NCI-H1930 (cell line): ENCODE measurements around the gene SYCP1.
"Not testable (repeated sequence)": the region's sequence is repeated elsewhere in the genome, so short reads cannot be mapped to it uniquely, and the experiment has no call there.

Source experiments
- DNase-seq, 2 experiments: peaks; one replicate each; lab custom pipeline; 2025; lab: John Stamatoyannopoulos, UW

The SYCP1 gene

DNA sequence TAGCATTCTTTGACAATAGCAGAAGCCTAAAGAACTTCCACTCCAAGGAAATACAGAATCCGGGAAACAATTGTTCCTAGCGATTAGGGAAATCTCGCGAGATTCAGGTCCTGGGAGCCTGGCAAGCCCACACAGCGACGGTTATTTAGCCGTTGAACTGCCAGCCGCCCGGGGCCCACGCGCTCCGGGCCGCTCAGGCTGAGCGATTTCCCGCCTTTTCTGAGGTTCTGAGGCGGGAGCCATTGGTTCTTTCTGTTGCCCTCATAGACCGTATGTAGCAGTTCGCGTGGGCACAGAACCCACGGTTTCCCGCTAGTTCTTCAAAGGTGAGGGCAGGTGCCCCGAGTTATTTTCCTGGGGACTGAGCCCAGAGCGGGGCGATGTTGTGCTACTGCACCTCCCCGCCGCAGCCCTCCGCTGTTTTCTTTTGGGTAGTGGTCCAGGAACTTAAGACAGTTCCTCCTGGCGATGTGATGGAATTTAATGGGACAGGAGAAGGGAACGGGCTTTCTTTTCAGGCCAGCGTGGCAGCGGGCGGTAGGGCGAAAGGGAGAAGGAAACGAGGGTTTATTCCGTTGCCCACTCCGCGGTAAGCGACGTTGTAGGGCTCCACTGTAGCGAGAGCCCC lies at the start of gene SYCP1:
Gene SYCP1, plus strand, starts transcription at position 171 of the 628 bp plus-strand sequence. CDS start 602 bp downstream, outside the sequence.
- no peak for DNase-seq

DNA sequence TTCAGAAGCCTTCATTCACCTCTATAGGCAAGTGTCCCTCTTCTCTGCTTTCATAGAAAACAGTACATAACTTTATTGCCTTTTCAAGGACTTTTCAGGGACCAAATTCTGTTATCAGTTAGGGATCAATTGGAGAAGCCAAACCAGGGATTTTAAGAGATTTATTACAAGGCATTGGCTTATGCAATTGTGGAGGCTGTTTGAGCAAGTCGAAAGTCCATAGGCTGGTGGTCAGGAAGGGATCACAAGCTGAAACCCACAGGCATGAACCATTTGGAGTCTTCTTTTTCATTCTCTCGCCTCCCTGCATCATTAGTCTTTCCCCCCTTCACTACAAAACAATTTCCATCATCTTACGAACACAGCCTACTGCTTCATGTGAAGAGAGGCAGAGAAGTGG lies 34.8 kb upstream of the SYCP1 start:
- DNase-seq = no peak

- no peak for DNase-seq
Measured at GRCh38 chr1:114820392-114820791, 34.3 kb upstream of the SYCP1 start.

- DNase-seq = no peak
Measured at GRCh38 chr1:114821978-114822377, 32.7 kb upstream of the SYCP1 start.

DNA sequence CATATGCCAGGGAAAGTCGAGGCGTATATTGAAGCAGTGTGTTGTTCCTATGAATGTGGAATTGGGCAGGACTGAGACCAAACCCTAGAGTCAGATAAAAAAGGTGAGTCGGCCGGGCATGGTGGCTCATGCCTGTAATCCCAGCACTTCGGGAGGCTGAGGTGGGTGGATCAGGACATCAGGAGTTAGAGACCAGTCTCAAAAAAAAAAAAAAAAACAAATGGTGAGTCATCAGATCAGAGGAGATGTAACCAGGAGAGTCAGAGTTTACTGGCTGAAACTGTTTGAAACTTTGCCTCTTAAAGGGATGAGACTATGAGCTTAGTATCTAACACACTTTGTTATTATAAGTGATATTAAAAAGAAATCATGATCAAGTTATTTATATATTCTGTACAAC lies 26.4 kb upstream of the SYCP1 start:
- DNase-seq = no peak

- DNase-seq = not testable (repeated sequence)
Measured at GRCh38 chr1:114830075-114830474, 24.6 kb upstream of the SYCP1 start.

DNA sequence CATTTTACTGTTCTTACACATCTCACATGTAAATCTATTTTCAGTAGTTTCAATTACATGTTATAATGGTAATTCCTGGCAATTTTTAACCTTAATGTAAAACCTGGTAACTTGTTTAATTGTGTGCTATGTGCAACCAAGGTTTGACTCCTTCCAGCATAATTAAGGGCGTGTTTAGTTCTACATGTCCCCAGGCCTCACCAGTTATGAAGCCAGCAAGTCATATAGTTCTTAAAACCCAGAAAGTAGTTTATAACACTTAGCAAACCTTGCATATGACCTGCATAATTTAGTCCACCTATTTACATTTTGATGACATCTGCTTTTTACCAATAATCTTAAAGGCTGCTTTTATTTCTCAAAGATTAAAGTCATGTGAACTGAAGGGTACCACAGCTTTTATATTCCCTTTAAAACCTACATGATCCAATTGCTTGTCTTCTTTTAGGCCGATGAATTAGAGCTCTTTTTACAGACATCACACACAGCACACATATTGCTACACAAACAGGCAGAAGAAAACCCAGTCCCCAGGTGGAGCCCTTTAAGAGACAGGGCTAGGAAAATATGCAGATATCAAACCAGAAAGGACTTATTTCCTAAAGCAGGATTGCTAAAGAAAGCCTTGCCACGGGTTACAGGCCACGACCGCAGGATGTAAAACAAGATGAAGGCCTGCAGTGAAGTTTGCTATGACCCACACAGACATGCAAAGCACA lies 23.2 kb upstream of the SYCP1 start:
- DNase-seq = no peak

DNA sequence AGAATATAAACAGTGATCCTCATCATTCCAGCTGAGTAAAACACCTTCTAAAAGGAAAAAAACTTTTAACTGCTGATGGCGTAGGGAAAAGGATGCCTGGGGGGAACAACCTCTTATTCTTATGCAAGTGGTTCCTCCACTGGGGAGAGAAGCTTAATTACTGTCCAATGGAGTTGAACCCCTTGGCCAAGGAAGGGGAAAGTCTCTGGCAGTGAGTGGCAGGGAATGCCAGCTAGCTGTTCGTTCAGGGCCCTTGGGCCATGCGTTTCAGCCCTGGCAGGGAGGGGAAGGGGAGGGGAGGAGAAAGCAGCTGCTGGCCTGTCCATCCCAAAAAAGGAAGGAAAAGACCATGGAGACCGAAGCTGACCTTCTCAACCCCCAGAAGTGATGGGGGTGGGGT lies 22.6 kb upstream of the SYCP1 start:
- no peak for DNase-seq

- no peak for DNase-seq
Measured at GRCh38 chr1:114833421-114833820, 21.2 kb upstream of the SYCP1 start.

DNA sequence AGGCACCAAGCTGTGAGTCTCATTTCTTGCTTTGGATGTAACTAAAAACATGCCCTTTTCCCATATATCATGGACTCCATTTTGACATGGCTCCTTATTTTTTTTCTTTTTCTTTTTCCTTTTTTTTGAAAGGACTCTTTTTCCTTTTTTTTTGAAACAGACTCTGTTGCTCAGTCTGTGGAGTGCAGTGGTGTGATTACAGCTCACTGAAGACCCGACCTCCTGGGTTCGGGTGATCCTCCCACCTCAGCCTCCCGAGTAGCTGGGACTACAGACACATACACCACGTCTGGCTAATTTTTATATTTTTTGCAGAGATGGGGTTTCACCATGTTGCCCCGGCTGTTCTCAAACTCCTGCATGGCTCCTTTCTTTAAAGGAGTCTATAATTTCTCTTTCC lies 10.4 kb upstream of the SYCP1 start:
- no peak for DNase-seq

DNA sequence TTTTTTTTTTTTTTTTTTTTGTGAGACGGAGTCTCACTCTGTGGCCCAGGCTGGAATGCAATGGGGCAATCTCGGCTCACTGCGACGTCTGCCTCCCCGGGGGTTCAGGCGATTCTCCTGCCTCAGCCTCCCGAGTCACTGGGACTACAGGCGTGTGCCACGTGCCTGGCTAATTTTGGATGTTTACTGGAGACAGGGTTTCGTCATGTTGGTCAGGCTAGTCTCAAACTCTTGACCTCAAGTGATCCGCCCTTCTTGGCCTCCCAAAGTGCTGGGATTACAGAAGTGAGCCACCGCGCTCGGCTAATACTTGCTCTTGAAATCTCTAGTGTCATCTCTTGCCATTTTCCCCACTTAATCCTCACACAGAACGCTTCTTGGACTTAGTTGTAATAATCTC lies 1.1 kb upstream of the SYCP1 start:
- DNase-seq = no peak

DNA sequence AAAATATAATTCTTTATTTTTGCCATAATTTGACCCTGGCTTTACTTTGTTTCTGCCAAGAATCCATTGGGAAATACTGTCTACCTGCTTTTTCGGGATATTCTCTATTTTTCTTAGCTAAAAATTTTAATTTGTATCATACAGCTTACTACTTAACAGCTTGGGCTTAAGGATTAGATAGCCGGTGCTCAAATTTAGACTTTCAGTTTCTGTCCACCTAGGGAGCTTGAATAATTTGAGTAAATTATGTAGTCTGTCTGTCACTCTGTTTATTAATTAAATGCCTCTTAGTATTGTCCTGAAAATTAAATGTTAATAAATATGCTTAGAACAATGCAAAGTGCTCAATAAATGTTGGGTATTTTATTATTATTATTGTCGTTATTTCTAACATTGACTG lies 6.7 kb downstream of the SYCP1 start:
- DNase-seq = no peak

GRCh38 chr1:114892194-114892918 lies 37.7 kb downstream of the SYCP1 start:
- no peak for DNase-seq

DNA sequence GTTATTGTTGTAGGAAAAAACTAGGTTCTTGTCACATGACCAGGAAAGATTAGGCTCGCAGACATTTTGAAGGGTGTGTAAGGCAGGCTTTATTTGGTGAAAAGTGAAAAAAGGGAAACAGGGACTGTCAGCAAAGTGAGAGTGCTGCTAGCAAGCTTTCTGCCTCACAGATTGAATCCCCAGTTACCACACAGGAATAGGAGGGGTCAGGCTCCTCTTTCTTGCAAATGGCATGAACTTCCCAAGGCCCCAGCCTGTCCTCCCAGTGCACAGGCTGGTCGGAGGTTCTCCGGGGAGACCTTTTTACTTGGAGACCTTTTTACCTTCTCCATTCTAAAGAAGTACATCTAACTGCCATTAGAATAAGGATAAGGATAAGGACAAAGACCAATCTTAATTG lies 42.1 kb downstream of the SYCP1 start:
- DNase-seq = no peak

DNA sequence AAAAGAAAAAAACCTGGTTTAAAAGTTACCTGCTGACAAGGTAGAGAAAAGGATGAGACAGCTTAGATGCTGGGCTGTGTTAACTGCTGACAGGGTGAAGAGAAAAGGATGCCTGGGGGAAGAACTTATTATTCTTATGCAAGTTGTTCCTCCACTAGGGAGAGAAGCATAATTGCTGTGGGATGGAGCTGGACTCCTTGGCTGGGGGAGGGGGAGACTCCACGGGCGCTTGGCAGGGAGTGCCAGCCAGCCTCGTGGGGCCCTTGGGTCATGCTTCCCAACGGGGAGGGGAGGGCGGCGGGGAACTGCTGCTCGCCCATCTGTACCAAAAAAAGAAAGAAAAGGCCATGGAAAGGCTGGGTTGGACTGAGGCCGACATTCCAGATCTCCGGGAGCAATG lies 47.2 kb downstream of the SYCP1 start:
- no peak for DNase-seq

GRCh38 chr1:114902343-114902742 lies 47.7 kb downstream of the SYCP1 start:
- DNase-seq = no peak

DNA sequence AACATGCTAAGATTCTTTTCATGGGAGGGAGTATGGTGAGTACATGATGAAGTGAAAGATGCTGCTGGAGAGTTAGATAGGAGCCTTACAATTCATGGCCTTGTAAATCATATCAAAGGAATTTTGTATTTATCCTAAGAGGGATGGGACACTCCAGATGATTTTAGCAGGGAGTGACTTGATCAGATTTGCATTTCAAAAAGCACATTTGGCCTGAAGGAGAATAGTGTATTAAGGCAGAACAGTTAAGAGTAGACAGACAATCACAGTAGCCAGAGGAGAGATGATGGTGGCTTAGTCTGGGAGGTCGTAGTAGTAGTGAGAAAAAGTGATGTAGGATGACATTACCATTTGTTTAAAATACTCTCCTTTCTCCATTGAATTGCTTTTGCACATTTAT lies 48.8 kb downstream of the SYCP1 start:
- DNase-seq = no peak

- DNase-seq = not testable (repeated sequence)
Measured at GRCh38 chr1:114915720-114916119, 61.1 kb downstream of the SYCP1 start.

DNA sequence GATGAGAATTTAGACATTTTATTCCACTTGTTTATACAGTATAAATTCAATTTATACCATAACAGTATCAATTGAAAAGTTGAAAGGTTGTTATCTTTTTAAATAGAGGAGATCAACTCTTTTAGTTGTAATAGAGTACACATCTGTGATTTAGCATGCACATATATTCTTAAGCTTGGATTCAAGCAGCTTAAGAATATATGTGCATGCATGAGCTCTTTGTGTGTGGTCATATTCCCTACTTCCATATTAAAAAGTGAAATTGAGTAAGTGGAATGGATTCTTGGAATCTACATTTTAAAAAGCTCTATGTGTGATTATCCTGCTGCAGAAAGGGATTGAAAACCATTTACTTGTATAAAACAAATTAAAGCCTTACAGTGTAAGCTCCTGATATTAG lies 71.9 kb downstream of the SYCP1 start:
- DNase-seq = no peak

GRCh38 chr1:114927401-114927800 lies 72.7 kb downstream of the SYCP1 start:
- no peak for DNase-seq

DNA sequence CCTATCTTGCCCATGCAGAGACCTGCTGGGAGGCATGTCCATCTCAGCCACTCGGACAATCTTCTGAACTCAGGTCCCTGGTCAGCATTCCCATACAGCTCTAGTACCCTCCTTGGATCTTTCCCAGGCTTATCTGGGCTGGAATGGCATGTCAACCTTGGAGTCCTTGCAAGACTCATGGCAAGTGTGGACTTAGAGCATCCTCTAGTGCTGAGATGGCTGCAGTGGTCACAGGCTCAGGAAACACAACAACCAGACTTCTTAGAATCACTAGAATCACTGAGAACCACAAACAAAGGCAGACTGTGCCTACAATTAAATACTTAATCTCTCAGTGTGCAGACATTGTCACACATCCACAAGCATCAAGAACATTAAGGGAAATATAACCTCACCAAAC lies 101.9 kb downstream of the SYCP1 start:
- no peak for DNase-seq

DNA sequence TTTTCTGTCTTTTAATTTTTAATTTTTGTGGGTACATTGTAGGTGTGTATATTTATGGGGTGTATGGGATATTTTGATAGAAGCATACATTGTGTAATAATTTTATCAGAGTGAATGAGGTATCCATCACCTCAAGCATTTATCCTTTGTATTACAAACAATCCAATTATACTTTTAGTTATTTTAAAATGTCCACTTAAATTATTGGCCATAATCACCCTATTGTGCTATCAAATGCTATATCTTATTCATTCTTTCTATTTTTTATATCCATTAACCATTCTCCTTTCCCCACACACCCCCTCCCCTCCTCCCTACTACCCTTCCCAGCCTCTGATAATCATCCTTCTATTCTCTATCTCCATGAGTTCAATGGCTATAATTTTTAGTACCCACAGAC lies 104.8 kb downstream of the SYCP1 start:
- no peak for DNase-seq

DNA sequence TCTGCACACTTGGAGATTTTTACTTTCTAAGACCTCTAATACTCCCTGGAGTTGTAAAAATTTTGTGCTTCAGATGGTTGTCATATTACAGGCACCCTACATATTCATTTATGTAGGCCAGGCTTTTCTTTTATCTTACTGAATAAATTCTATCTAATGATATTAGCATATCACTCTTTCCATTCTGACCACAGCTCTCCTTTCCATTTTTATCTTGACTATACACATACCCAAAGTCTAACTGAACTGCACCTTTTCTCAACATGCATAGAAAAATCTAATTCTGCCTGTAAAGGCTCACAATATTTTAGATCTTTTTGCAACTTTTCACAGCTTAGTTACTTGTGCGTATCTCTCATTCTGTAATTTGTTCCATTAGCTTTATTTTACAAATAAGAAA lies 122.2 kb downstream of the SYCP1 start:
- no peak for DNase-seq
